Transverse colon (tissue), 4 donors: ENCODE results near the gene PDE4D. TPM values are rescaled to one million over a fixed set of nuclear protein-coding genes. Genes with fewer than 3 reads are reported as not detected.

Experiments
- DNase-seq: peaks from one replicate; pipeline ENCODE4 v3.0.0-alpha.2; 2019
- H3K27ac ChIP-seq, 4 donors: fragments of 200-600 bp; sonication (generic); 2 replicates each; pipeline ENCODE4 v1.5.1; 2016 to 2018; ENCODE audit warnings: inconsistent platforms in 4 of 4
- H3K27me3 ChIP-seq: fragments of 200-600 bp; sonication (generic); 2 replicates; pipeline ENCODE4 v1.5.1; 2017; ENCODE audit warnings: inconsistent platforms
- H3K36me3 ChIP-seq, 4 donors: fragments of 200-600 bp; sonication (generic); 2 replicates each; pipeline ENCODE4 v1.5.1; 2017 to 2019; ENCODE audit warnings: inconsistent platforms in 4 of 4
- H3K4me1 ChIP-seq, 4 donors: fragments of 200-600 bp; sonication (generic); 2 replicates each; pipeline ENCODE4 v1.5.1; 2017 to 2020; ENCODE audit warnings: inconsistent platforms in 4 of 4
- H3K4me3 ChIP-seq, 4 donors: fragments of 200-600 bp; sonication (generic); 1 replicate in 1 of 4; 2 replicates in 3 of 4; pipeline versions ENCODE4 v1.5.1 to v1.6.1; 2017 to 2019; ENCODE audit warnings: inconsistent platforms in 4 of 4
- H3K9me3 ChIP-seq, 2 donors: fragments of 200-600 bp; sonication (generic); 2 replicates each; pipeline ENCODE4 v1.5.1; 2017 to 2019; ENCODE audit warnings: inconsistent platforms in 2 of 2
- CTCF ChIP-seq, 5 experiments: fragments of 200-600 bp in 3 of 5; fragments of 450-650 bp in 2 of 5; sonication (generic) in 3 of 5; IDR thresholded peaks; 1 replicate in 2 of 5; 2 replicates in 3 of 5; pipeline ENCODE4 v1.5.1; 2016 to 2017; ENCODE audit warnings: antibody characterized with exemption in 5 of 5, inconsistent platforms in 3 of 5, mild to moderate bottlenecking in 2 of 5, moderate library complexity in 1 of 5
- EP300 ChIP-seq: sonication (generic); formaldehyde crosslinking; IDR thresholded peaks from one replicate; pipeline ENCODE4 v1.6.1; 2017; ENCODE audit warnings: antibody characterized with exemption, low read depth
- POLR2A ChIP-seq: fragments of 450-650 bp; IDR thresholded peaks from one replicate; pipeline ENCODE4 v1.6.1; 2016; ENCODE audit warnings: antibody characterized with exemption, mild to moderate bottlenecking, moderate library complexity
- POLR2AphosphoS5 ChIP-seq, 3 donors: sonication (generic); formaldehyde crosslinking; IDR thresholded peaks; one replicate each; pipeline ENCODE4 v1.6.1; 2016; ENCODE audit warnings: antibody characterized with exemption in 3 of 3
- WGBS, 2 donors: methylation state at CpG; one replicate each; pipeline ENCODE4 v1.1.5; 2018; ENCODE audit warnings: low coverage in 1 of 2; 5-methylcytosine and 5-hydroxymethylcytosine counted together
- in situ Hi-C, 4 donors: fragments of 200-750 bp; cut with MboI; loops; one replicate each; pipeline versions ENCODE4 v1.15.0 to v1.15.1; 2017; ENCODE audit warnings: low sequenced_read_pairs in 3 of 4, low pct_ligation_motif_present in 1 of 4, low pct_unique_long_range_greater_than_20kb in 1 of 4
- intact Hi-C: fragments of 100-400 bp; cut with DNase I; formaldehyde crosslinking; loops from one replicate; pipeline ENCODE4 v1.15.1; 2023; ENCODE audit warnings: low total_unique reads
- total RNA-seq, 4 donors: library from RNA; depleted of rRNA; stranded (reverse); fragments of >200 nt; gene quantifications; one replicate each; pipeline ENCODE4 v1.1.0, GENCODE V29; 2016

PDE4D gene
- total RNA-seq, 4 donors from 2014 or later, result 47.0 to 302 (median 73.6) TPM

GRCh38 chr5:58974083-58974482 is 919.4 kb downstream of the PDE4D start:
- intact Hi-C loops (no loop called here), in situ Hi-C loops (no loop called here)
- DNase-seq, result no peak
- peaks cover 0 to 40% (median 16%) of the 10 kb centered on the region in 4 donors for H3K36me3 ChIP-seq
- WGBS, 2 donors, result 80 to 85% methylated on average over 2 to 5 of the region's 5 CpGs
- no peak for TF ChIP-seq POLR2AphosphoS5 (IDR thresholded peaks at IDR 0.05)
- no peak for TF ChIP-seq CTCF (IDR thresholded peaks at IDR 0.05)
- TF ChIP-seq POLR2A, result no peak
- H3K4me3 ChIP-seq, result no peak overlapping the region
- peaks cover 0 to 3% (median 0%) of the 10 kb centered on the region in 4 donors for H3K4me1 ChIP-seq
- H3K27me3 ChIP-seq, result no peaks in the 10 kb centered on the region
- no peaks in the 10 kb centered on the region for H3K9me3 ChIP-seq
- no peak overlapping the region for H3K27ac ChIP-seq

GRCh38 chr5:58972301-58972700 is 921.2 kb downstream of the PDE4D start:
- WGBS, 2 donors, result 0 to 32% methylated on average over 1 of the region's 1 CpG
- TF ChIP-seq POLR2AphosphoS5 (IDR thresholded peaks at IDR 0.05) (no peak), EP300 (no peak), POLR2A (no peak), CTCF (IDR thresholded peaks at IDR 0.05) (no peak)
- no peak overlapping the region for H3K4me3 ChIP-seq
- no peaks in the 10 kb centered on the region for H3K9me3 ChIP-seq
- in situ Hi-C loops, result no loop called here
- no peaks in the 10 kb centered on the region for H3K27me3 ChIP-seq
- intact Hi-C loops, result no loop called here
- H3K4me1 ChIP-seq, result peaks cover 0 to 3% (median 0%) of the 10 kb centered on the region in 4 donors
- DNase-seq, result no peak
- no peak overlapping the region for H3K27ac ChIP-seq
- peaks cover 0 to 40% (median 14%) of the 10 kb centered on the region in 4 donors for H3K36me3 ChIP-seq

DNA sequence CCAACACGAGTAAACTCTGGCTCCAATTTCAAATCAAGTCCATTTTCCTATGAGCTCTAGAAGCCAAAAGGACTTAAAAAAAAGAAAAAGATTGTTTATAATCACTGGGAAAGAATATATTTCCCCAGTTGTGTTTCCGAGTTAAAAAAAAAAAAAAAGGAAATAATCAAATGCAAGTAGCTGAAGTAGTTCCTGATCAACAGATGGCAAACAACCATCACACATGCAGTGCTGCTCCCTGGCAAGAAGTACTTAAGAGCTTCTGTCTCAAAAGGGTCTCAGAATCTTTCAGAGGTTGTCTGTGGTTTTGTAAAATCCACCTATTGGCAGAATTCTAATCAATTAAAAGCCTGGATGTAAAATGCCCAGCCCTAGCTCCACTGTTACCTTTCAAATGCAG is 922.8 kb downstream of the PDE4D start:
- no peak overlapping the region for H3K27ac ChIP-seq
- 60 to 64% methylated on average over 2 of the region's 2 CpGs for WGBS, 2 donors
- H3K4me3 ChIP-seq, result no peak overlapping the region
- in situ Hi-C loops, result no loop called here
- intact Hi-C loops, result no loop called here
- DNase-seq, result no peak
- no peaks in the 10 kb centered on the region for H3K9me3 ChIP-seq
- no peaks in the 10 kb centered on the region for H3K27me3 ChIP-seq
- TF ChIP-seq CTCF (IDR thresholded peaks at IDR 0.05) (no peak), EP300 (no peak), POLR2AphosphoS5 (IDR thresholded peaks at IDR 0.05) (no peak), POLR2A (no peak)
- peaks cover 0 to 3% (median 0%) of the 10 kb centered on the region in 4 donors for H3K4me1 ChIP-seq
- peaks cover 0 to 24% (median 10%) of the 10 kb centered on the region in 4 donors for H3K36me3 ChIP-seq

DNA sequence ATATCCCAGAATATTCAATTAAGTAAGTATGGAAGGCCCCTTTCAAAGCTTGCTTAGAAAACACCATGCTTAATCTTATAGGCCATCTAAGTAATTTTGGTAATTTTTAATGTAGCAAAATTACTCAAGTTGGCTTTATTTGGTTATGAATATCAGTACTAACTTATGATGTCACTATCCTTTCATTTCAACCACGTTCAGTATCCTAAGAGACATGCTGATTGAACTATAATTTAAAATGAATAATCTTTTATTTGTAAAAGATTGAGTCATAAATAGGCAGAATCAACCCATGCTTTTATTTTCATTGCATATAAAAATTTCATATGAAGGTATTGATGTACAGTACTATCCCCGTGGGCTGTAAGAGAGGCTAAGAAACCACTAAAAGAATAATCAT is 923.7 kb downstream of the PDE4D start:
- H3K27ac ChIP-seq, result no peak overlapping the region
- peaks cover 0 to 16% (median 6%) of the 10 kb centered on the region in 4 donors for H3K36me3 ChIP-seq
- no peak for DNase-seq
- intact Hi-C loops (no loop called here), in situ Hi-C loops (no loop called here)
- 75 to 84% methylated on average over 2 of the region's 2 CpGs for WGBS, 2 donors
- TF ChIP-seq POLR2AphosphoS5 (IDR thresholded peaks at IDR 0.05), result no peak
- TF ChIP-seq EP300, result no peak
- TF ChIP-seq POLR2A, result no peak
- TF ChIP-seq CTCF (IDR thresholded peaks at IDR 0.05), result no peak
- H3K27me3 ChIP-seq, result no peaks in the 10 kb centered on the region
- no peaks in the 10 kb centered on the region for H3K9me3 ChIP-seq
- no peak overlapping the region for H3K4me3 ChIP-seq
- H3K4me1 ChIP-seq, result peaks cover 0 to 3% (median 0%) of the 10 kb centered on the region in 4 donors
